Upper lobe of left lung (tissue), 6 donors: Measurements from ENCODE around the gene RMDN2. TPM values are rescaled to one million over a fixed set of nuclear protein-coding genes. Genes with fewer than 3 reads are reported as not detected.

Source experiments
- ATAC-seq, 2 donors: fragments of 200-7000 bp; cut with Tn5 transposase; one replicate each; pipeline ENCODE4 v1.9.1; 2022; ENCODE audit warnings: mild to moderate bottlenecking in 2 of 2, moderate library complexity in 2 of 2; ENCODE audit not compliant: low FRiP score in 2 of 2
- DNase-seq, 2 donors: peaks; one replicate each; pipeline ENCODE4 v3.0.0-alpha.2; 2019 to 2020
- H3K27ac ChIP-seq, 4 donors: fragments of 200-600 bp; sonication (generic); one replicate each; pipeline ENCODE4 v1.5.1; 2016 to 2019
- H3K27me3 ChIP-seq, 4 donors: fragments of 200-600 bp; sonication (generic); one replicate each; pipeline ENCODE4 v1.5.1; 2017 to 2019
- H3K36me3 ChIP-seq, 4 donors: fragments of 200-600 bp; sonication (generic); one replicate each; pipeline ENCODE4 v1.5.1; 2016 to 2019
- H3K4me1 ChIP-seq, 4 donors: fragments of 200-600 bp; sonication (generic); one replicate each; pipeline ENCODE4 v1.5.1; 2018 to 2019
- H3K4me3 ChIP-seq, 4 donors: fragments of 200-600 bp; sonication (generic); one replicate each; pipeline ENCODE4 v1.5.1; 2017 to 2019; ENCODE audit warnings: mild to moderate bottlenecking in 2 of 4, moderate library complexity in 1 of 4
- H3K9me3 ChIP-seq, 4 donors: fragments of 200-600 bp; sonication (generic); one replicate each; pipeline ENCODE4 v1.5.1; 2018 to 2019
- CTCF ChIP-seq, 6 experiments: fragments of 450-650 bp in 4 of 6; fragments of 200-600 bp in 2 of 6; sonication (generic) in 2 of 6; IDR thresholded peaks; one replicate each; pipeline ENCODE4 v1.5.1; 2016 to 2019; ENCODE audit warnings: antibody characterized with exemption in 6 of 6
- EP300 ChIP-seq, 4 donors: sonication (generic); formaldehyde crosslinking; IDR thresholded peaks; one replicate each; pipeline ENCODE4 v1.5.1; 2017; ENCODE audit warnings: antibody characterized with exemption in 4 of 4, control low read depth in 2 of 4
- POLR2A ChIP-seq, 4 donors: fragments of 450-650 bp; IDR thresholded peaks; one replicate each; pipeline ENCODE4 v1.5.1; 2016 to 2017; ENCODE audit warnings: antibody characterized with exemption in 4 of 4, mild to moderate bottlenecking in 2 of 4
- POLR2AphosphoS5 ChIP-seq, 2 donors: sonication (generic); formaldehyde crosslinking; IDR thresholded peaks; one replicate each; pipeline ENCODE4 v1.5.1; 2017; ENCODE audit warnings: antibody characterized with exemption in 2 of 2
- WGBS, 2 donors: methylation state at CpG; one replicate each; pipeline ENCODE4 v1.1.5; 2017 to 2018; 5-methylcytosine and 5-hydroxymethylcytosine counted together
- total RNA-seq, 6 donors: library from RNA; depleted of rRNA in 4 of 6; stranded (reverse); fragments of >200 nt in 4 of 6; gene quantifications; one replicate each; pipeline versions ENCODE4 v1.1.0 to v1.2.1, GENCODE V29; 2016 to 2021
- donor health status: DM: no; HTN: no; CAD: no; lungs with moderate emphysema.
- donor health status: DM: no; HTN: yes; CAD: no; lungs with severe emphysema.

Gene RMDN2
- total RNA-seq, 6 donors from 2014 or later: 9.3 to 31.9 (median 17.0) TPM

GRCh38 chr2:37883518-37883917, 41.6 kb upstream of the RMDN2 start:
- Histone ChIP-seq H3K27me3 (no peaks in the 10 kb centered on the region), H3K9me3 (no peaks in the 10 kb centered on the region), H3K36me3 (no peaks in the 10 kb centered on the region), H3K27ac (no peak overlapping the region), H3K4me3 (no peak overlapping the region), H3K4me1 (no peaks in the 10 kb centered on the region)
- ATAC-seq (no peak), DNase-seq (no peak)
- 55 to 67% methylated on average over 2 of the region's 2 CpGs for WGBS, 2 donors
- TF ChIP-seq EP300 (IDR thresholded peaks at IDR 0.05) (no peak), POLR2AphosphoS5 (IDR thresholded peaks at IDR 0.05) (no peak), POLR2A (IDR thresholded peaks at IDR 0.05) (no peak), CTCF (IDR thresholded peaks at IDR 0.05) (no peak)

- ATAC-seq (no peak), DNase-seq (no peak)
- Histone ChIP-seq H3K4me1 (peaks cover 0 to under 1% (median 0%) of the 10 kb centered on the region in 4 donors), H3K4me3 (no peak overlapping the region), H3K27me3 (no peaks in the 10 kb centered on the region), H3K27ac (no peak overlapping the region), H3K9me3 (no peaks in the 10 kb centered on the region), H3K36me3 (no peaks in the 10 kb centered on the region)
- TF ChIP-seq EP300 (IDR thresholded peaks at IDR 0.05) (no peak), POLR2A (IDR thresholded peaks at IDR 0.05) (no peak), POLR2AphosphoS5 (IDR thresholded peaks at IDR 0.05) (no peak)
- 89 to 91% methylated on average over 3 of the region's 3 CpGs for WGBS, 2 donors
These were observed 39.6 kb upstream of the RMDN2 start for GRCh38 chr2:37885329-37885993.

- TF ChIP-seq EP300 (IDR thresholded peaks at IDR 0.05): no peak
- no peak for TF ChIP-seq POLR2A (IDR thresholded peaks at IDR 0.05)
- TF ChIP-seq CTCF (IDR thresholded peaks at IDR 0.05): no peak
- TF ChIP-seq POLR2AphosphoS5 (IDR thresholded peaks at IDR 0.05): no peak
- Histone ChIP-seq H3K27me3 (no peaks in the 10 kb centered on the region), H3K9me3 (no peaks in the 10 kb centered on the region), H3K4me1 (peaks cover 7 to 10% (median 9%) of the 10 kb centered on the region in 4 donors), H3K27ac (no peak overlapping the region), H3K4me3 (no peak overlapping the region), H3K36me3 (no peaks in the 10 kb centered on the region)
- DNase-seq (no peak), ATAC-seq (peak in 1 of 2 donors; percentile 36)
- 75 to 96% methylated on average over 1 to 5 of the region's 5 CpGs for WGBS, 2 donors
These were observed 38.3 kb upstream of the RMDN2 start for GRCh38 chr2:37886745-37887144.

GRCh38 chr2:37887286-37887685, 37.8 kb upstream of the RMDN2 start:
- H3K9me3 ChIP-seq: no peaks in the 10 kb centered on the region

GRCh38 chr2:37890893-37891495, 34.1 kb upstream of the RMDN2 start:
- Histone ChIP-seq H3K27me3 (no peaks in the 10 kb centered on the region), H3K4me3 (no peak overlapping the region), H3K9me3 (no peaks in the 10 kb centered on the region), H3K36me3 (no peaks in the 10 kb centered on the region), H3K4me1 (peaks cover 15 to 40% (median 35%) of the 10 kb centered on the region in 4 donors), H3K27ac (no peak overlapping the region)
- TF ChIP-seq EP300 (IDR thresholded peaks at IDR 0.05): no peak
- peak; percentile 53 to 65 (median 62) for TF ChIP-seq CTCF (IDR thresholded peaks at IDR 0.05)
- ATAC-seq (peak; percentile 78 to 85), DNase-seq (peak in 1 of 2 donors; percentile 74)
- WGBS, 2 donors: 21 to 24% methylated on average over 8 of the region's 8 CpGs

More at GRCh38 chr2:37887286-37887685, 37.8 kb upstream of the RMDN2 start:
- ATAC-seq (no peak), DNase-seq (no peak)
- 75 to 76% methylated on average over 4 of the region's 4 CpGs for WGBS, 2 donors
- H3K27me3 ChIP-seq: no peaks in the 10 kb centered on the region
- H3K27ac ChIP-seq: no peak overlapping the region
- TF ChIP-seq POLR2A (IDR thresholded peaks at IDR 0.05): no peak
- H3K36me3 ChIP-seq: no peaks in the 10 kb centered on the region
- peaks cover 10 to 15% (median 13%) of the 10 kb centered on the region in 4 donors for H3K4me1 ChIP-seq
- H3K4me3 ChIP-seq: no peak overlapping the region
